ES-I3 (cell line): ENCODE measurements around the gene FURIN.
"Not testable (repeated sequence)": the region's sequence is repeated elsewhere in the genome, so short reads cannot be mapped to it uniquely, and the experiment has no call there.

ENCODE experiments used
- H3K36me3 ChIP-seq: 2 replicates; pipeline ENCODE4 v1.6.1; 2013; ENCODE audit warnings: mild to moderate bottlenecking, low read length, control low read depth, moderate library complexity; ENCODE audit not compliant: insufficient read depth
- H3K4me1 ChIP-seq: 2 replicates; pipeline ENCODE4 v1.6.1; 2013; ENCODE audit warnings: mild to moderate bottlenecking, control low read depth, low read length; ENCODE audit not compliant: insufficient read depth
- H3K9ac ChIP-seq: 2 replicates; pipeline ENCODE4 v1.6.1; 2013; ENCODE audit warnings: low read depth, mild to moderate bottlenecking, low read length, moderate library complexity
- H3K9me3 ChIP-seq: 2 replicates; pipeline ENCODE4 v1.6.1; 2013; ENCODE audit warnings: mild to moderate bottlenecking, low read length, moderate library complexity; ENCODE audit not compliant: control insufficient read depth, insufficient read depth

The FURIN gene

DNA sequence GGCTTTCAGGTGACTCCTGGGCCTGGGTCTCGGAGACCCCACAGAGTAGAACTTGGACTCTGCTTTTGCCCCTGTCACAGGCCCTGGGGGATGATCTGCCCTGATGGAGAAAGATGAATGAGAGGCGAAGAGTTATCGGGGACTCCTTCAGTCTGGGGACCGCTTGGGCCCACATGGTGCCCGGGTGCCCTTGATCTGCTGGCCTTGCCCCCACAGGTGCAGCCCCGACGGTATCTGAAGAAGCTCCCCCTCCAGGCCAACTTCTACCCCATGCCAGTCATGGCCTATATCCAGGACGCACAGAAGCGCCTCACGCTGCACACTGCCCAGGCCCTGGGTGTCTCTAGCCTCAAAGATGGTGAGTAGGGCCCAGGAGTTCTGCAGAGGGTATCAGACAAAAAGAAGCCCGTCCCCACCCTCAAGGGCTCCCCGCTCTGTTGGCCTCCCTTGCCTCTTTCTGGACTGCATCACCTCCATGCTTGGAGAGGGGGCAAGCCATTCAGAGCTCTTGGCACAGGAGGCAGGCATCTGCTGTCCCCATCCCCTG, 45.1 kb downstream of the FURIN start:
- H3K36me3 ChIP-seq: 0 out of 2 replicates have a peak, but pooled peaks cover under 1% of the 10 kb centered on the region
- H3K9me3 ChIP-seq: no peaks in the 10 kb centered on the region
- H3K4me1 ChIP-seq: peaks cover 9% of the 10 kb centered on the region; the same call in 1 of the 2 replicates
- no peak overlapping the region for H3K9ac ChIP-seq

DNA sequence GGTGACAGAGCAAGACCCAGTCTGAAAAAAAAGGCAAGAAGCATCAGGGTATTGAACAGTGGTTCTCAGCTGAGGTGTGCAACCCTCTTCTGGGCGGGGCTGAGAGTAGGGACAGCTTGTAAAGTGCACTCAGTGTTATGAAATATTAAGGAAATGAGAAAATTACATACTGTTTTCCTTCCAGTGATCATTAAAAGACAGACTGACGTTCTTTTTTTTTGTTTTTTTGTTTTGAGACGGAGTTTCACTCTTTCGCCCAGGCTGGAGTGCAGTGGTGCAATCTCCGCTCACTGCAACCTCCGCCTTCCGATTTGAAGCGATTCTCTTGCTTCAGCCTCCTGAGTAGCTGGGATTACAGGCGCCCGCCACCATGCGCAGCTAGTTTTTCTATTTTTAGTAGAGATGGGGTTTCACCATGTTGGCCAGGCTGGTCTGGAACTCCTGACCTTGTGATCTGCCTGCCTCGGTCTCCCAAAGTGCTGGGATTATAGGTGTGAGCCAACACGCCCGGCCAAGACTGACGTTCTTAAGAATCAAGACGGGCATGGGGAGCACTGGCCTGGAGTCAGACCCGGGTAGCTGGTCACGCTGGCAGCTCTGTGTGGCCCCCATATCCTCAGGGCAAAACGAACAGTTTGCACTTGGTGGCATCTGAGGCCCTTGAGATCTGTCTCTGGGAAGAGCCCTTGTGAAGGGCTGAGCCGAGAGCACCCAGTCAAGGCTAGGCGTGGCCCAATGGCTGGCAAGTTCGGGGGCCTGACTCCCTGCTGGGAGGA, 46.1 kb downstream of the FURIN start:
- no peak overlapping the region for H3K9ac ChIP-seq
- H3K4me1 ChIP-seq: peaks cover 9% of the 10 kb centered on the region; the same call in 1 of the 2 replicates
- H3K36me3 ChIP-seq: peaks cover 6% of the 10 kb centered on the region; the same call in 1 of the 2 replicates
- no peaks in the 10 kb centered on the region for H3K9me3 ChIP-seq

DNA sequence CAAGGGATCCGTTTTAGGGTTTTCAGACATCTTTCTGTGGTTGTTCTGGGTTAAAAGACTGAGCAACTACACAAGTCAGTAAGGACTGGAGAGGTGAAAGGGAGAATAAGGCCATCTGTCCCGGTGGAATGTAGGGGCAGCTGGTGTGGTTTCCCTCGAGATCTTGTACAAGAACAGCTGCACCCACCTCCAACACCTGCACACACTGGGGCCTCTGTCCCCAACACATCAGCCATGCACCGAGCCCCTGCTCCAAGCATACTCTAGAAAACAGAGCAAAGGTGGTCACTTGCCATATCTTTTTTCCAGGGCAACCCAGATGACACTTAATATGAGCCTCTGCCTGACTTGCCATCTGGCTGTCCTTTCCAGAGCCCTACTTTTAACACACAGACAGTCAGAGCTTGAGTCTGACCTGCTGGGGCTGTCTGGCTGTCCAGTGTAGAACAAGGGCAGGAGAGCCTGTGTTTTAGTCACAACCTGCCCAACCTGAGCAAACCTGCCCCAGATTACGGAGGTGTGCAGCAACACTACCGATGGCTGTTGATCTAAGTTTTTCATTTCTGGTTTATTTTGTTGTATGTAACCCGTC, 46.9 kb downstream of the FURIN start:
- no peaks in the 10 kb centered on the region for H3K9me3 ChIP-seq
- H3K9ac ChIP-seq: no peak overlapping the region
- peaks cover 9% of the 10 kb centered on the region; the same call in 1 of the 2 replicates for H3K4me1 ChIP-seq
- H3K36me3 ChIP-seq: peaks cover 6% of the 10 kb centered on the region; the same call in 1 of the 2 replicates

DNA sequence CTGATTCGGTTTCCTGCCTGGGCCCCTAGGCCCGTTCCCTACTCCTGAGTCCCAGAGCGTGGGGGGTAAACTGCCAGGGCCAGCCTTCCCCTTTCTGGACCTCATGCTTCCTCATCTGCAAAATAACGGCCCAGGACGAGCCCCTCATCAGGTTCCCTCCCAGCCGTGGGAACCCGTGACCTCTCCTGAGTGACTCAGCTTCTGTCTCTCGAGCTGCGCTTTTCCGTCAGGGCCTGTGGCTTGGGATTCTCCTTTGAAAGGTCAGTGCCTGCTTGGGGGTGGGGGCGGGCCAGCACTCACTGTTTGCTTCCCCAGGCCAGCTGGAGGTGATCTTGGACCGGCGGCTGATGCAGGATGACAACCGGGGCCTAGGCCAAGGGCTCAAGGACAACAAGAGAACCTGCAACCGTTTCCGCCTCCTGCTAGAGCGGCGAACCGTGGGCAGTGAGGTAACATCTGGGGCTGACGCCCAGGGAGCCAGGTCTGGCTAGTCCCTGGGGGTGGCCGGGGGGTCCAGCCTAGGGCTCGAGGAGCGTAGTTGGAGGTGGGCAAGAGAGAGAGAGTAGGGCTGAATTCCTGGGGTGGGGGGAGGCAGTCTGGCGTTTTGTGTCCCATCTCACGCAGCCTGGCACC, 47.5 kb downstream of the FURIN start:
- Histone ChIP-seq H3K36me3 (peaks cover 6% of the 10 kb centered on the region; the same call in 1 of the 2 replicates), H3K4me1 (peaks cover 9% of the 10 kb centered on the region; the same call in 1 of the 2 replicates), H3K9ac (no peak overlapping the region), H3K9me3 (no peaks in the 10 kb centered on the region)

DNA sequence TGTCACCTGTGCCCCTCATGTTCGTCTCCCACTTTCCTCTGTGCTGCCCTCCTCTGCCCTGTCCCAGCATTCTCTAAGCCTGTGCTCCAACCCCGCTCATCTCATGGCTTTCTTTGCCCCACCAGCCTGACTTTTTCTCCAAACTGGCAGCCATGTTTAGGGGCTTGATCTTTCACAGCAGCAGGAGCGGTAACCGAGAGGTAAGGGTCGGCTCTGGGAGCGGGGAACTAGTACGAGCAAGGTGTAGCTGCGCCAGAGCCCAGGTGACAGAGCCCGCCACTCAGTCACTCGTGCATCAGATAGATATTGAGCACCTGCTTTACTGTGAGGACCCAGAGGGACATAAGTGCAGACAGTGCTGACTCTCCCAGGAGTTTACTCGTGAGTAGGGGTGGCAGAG, 48.1 kb downstream of the FURIN start:
- Histone ChIP-seq H3K4me1 (peaks cover 9% of the 10 kb centered on the region; the same call in 1 of the 2 replicates), H3K36me3 (peaks cover 6% of the 10 kb centered on the region; the same call in 1 of the 2 replicates), H3K9ac (no peak overlapping the region), H3K9me3 (no peaks in the 10 kb centered on the region)

DNA sequence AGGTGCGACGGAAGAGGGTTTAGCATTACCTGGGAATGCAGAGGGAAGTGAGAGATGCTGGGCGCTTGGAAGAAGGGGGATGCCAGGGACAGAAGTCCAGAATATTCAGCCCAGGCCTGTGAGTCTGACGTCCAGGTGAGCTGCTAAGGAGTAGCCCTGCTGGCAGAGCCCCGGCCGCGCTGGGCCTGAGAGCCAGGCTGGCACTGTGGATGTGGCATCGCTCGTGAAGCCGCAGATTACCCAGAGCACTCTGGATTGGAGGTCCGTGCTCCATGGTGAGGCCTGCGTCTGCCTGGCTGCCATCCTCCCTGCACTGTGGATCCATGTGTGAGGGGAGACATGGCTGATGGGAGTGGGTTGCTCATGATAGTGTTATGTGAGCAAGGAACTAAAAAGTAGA, 49.2 kb downstream of the FURIN start:
- H3K4me1 ChIP-seq: peaks cover 9% of the 10 kb centered on the region; the same call in 1 of the 2 replicates
- H3K36me3 ChIP-seq: peaks cover 6% of the 10 kb centered on the region; the same call in 1 of the 2 replicates
- no peaks in the 10 kb centered on the region for H3K9me3 ChIP-seq
- no peak overlapping the region for H3K9ac ChIP-seq

DNA sequence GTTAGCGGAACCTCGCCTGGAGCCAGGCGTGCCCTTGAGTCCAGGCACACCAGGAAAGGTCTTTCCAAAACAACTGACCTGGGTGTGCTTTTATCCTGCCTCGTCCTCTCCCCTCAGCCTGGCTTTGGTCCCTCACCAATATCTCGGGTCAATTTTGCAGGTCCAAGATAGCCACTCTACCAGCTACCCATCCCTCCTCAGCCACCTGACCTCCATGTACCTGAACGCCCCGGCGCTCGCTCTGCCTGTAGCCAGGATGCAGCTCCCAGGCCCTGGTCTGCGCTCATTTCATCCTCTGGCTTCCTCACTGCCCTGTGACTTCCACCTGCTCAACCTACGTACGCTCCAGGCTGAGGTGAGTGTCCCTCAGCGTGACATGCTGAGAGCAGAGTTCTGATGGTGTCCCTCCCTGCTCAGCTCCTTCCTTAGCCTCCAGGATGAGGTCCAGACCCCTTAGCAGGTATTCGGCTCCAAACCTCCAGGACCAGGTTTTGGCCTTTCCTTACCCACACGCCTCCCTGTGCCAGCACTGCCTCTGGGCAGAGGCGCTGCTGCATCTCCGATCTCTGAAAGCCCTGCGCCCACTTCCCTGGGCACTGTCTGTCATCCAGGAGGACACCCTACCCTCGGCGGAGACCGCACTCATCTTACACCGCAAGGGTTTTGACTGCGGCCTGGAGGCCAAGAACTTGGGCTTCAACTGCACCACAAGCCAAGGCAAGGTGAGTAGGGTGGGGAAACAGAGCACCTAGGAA, 49.8 kb downstream of the FURIN start:
- Histone ChIP-seq H3K9me3 (no peaks in the 10 kb centered on the region), H3K36me3 (peaks cover 6% of the 10 kb centered on the region; the same call in 1 of the 2 replicates), H3K4me1 (peaks cover 9% of the 10 kb centered on the region; the same call in 1 of the 2 replicates), H3K9ac (no peak overlapping the region)

DNA sequence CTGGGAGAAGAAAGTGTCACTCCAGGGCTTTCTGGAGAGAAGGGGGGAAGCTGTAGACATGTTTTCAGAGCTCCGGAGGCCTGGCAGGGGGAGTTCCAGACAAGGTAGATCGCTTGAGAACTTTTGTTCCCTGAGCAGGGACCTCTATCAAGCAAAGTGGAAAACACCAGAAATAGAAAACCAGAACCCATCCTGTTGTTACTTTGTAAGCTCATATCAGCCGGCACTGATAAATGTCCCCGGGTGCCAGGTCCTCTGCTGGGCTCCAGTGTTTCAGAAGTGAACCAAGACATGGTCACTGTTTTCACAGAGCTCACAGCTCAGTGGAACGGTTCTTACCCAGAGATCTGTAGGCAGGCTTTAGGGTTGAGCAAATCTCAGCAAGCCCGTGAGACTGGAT, 50.4 kb downstream of the FURIN start:
- Histone ChIP-seq H3K9ac (no peak overlapping the region), H3K9me3 (no peaks in the 10 kb centered on the region), H3K4me1 (peaks cover 9% of the 10 kb centered on the region; the same call in 1 of the 2 replicates), H3K36me3 (peaks cover 6% of the 10 kb centered on the region; the same call in 1 of the 2 replicates)

DNA sequence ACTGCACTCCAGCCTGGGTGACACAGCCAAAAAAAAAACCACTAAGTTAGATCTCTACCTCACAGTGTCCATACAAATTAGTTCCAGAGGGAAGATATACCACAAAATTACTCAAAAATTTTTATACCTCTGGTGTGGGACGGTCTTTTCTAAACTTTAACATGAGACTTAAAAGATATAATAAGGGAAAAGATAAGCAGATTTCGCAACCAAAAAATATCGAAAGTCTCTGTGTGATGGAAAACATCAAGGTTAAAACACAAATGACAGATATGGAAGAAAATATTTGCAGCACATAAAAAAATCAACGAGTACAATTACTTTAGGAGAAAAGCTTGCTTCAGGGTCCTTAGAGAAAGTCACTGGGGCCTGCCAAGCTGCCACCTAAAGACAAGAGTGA, 53.5 kb downstream of the FURIN start:
- no peak overlapping the region for H3K9ac ChIP-seq
- peaks cover 6% of the 10 kb centered on the region; the same call in 1 of the 2 replicates for H3K36me3 ChIP-seq
- H3K4me1 ChIP-seq: no peaks in the 10 kb centered on the region
- no peaks in the 10 kb centered on the region for H3K9me3 ChIP-seq

DNA sequence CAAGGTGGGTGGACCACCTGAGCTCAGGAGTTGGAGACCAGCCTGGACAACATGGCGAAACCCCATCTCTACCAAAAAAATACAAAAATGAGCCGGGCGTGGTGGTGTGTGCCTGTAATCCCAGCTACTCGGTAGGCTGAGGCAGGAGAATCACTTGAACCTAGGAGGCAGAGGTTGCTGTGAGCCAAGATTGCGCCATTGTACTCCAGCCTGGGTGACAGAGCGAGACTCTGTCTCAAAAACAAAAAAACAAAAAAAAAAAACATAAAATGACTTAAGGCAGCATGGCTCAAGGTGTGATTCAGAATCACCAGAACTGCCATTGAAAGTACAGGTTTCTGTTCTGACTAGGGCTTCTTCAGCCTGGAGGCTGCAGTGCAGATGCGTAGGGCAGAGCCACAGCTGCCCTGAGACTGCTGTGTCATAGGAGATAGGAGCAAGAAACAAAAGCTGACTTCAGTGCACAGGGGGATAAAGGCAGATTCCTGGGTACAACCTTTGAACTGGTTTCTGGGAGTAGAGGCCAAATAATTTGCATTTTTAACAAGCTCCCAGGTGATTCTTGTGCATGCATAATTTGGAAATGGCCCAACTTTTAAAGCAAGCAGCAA, 54.4 kb downstream of the FURIN start:
- H3K9me3 ChIP-seq, H3K4me1 ChIP-seq, H3K9ac ChIP-seq, H3K36me3 ChIP-seq: not testable (repeated sequence)

DNA sequence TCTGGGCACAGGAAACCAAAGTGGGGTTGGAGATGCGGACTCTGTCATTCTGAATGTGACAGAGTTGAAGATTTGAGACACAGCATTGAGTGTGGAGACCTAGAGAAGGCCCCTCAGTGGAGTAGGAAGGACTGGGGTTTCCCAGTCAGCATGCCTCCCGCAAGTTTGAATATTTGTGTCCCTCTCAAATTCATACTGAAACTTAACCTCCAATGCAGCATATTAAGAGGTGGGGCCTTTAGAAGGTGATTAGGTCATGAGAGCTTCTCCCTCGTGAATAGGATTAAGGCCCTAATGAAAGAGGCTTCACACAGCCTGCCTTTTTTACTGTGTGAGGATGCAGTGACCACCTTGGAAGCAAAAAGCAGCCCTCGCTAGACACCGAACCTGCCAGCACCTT, 56.0 kb downstream of the FURIN start:
- Histone ChIP-seq H3K9me3 (no peaks in the 10 kb centered on the region), H3K4me1 (no peaks in the 10 kb centered on the region), H3K9ac (no peak overlapping the region), H3K36me3 (no peaks in the 10 kb centered on the region)

DNA sequence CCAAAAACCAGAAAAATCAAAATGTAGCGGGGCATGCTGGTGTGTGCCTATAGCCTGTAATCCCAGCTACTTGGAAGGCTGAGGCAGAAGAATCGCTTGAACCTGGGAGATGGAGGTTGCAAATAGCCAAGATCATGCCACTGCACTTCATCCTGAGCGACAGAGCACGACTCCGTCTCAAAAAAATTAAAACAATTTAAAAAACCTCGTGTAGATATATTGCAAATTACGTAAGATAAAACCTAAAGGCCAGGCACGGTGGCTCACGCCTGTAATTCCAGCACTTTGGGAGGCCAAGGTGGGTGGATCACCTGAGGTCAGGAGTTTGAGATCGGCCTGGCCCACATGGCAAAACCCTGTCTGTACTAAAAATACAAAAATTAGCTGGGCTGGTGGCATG, 58.4 kb downstream of the FURIN start:
- not testable (repeated sequence) for H3K9ac ChIP-seq, H3K36me3 ChIP-seq, H3K4me1 ChIP-seq, H3K9me3 ChIP-seq

DNA sequence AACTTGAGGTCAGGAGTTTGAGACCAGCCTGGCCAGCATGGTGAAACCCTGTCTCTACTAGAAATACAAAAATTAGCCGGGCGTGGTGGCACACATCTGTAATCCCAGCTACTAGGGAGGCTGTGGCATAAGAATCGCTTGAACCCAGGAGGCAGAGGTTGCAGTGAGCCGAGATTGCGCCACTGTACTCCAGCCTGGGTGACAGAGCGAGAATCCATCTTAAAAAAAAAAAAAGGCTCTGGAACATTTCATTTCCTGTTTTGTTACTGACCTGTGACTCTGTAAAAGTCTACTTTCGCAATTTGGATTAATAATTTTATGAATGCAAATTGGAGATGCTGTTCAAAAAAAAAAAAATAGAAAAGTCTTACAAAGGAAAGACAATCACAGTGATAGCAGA, 59.7 kb downstream of the FURIN start:
- H3K9me3 ChIP-seq, H3K9ac ChIP-seq, H3K4me1 ChIP-seq, H3K36me3 ChIP-seq: not testable (repeated sequence)
